Stimulated activated naive CD8-positive, alpha-beta T cell treated with anti-CD3 and anti-CD28 coated beads, Interleukin-15, amount 100 ng/mL, for 72 hours (primary cell): Measurements from ENCODE around the gene OR51V1.
"Not testable (repeated sequence)": the region's sequence is repeated elsewhere in the genome, so short reads cannot be mapped to it uniquely, and the experiment has no call there.

Experiments
- ATAC-seq: fragments of 150-1000 bp; cut with Tn5 transposase; 2 replicates; pipeline ENCODE4 v1.10.0; 2021; ENCODE audit warnings: mild to moderate bottlenecking, moderate library complexity
- DNase-seq, 2 donors: peaks; one replicate each; pipeline ENCODE4 v3.0.0; 2021 to 2022
- H3K27ac Mint-ChIP-seq, 2 donors: one replicate each; pipeline ENCODE4 v1.8.0; 2022; ENCODE audit warnings: mild to moderate bottlenecking in 2 of 2, mixed read lengths in 2 of 2, moderate library complexity in 2 of 2
- H3K27me3 Mint-ChIP-seq: one replicate; pipeline ENCODE4 v1.8.0; 2022; ENCODE audit warnings: mixed read lengths
- H3K4me1 Mint-ChIP-seq: one replicate; pipeline ENCODE4 v1.8.0; 2022; ENCODE audit warnings: mild to moderate bottlenecking, mixed read lengths
- H3K4me3 Mint-ChIP-seq, 2 donors: one replicate each; pipeline ENCODE4 v1.8.0; 2022; ENCODE audit warnings: mild to moderate bottlenecking in 2 of 2, mixed read lengths in 2 of 2, moderate library complexity in 1 of 2
- H3K9me3 Mint-ChIP-seq, 2 donors: one replicate each; pipeline ENCODE4 v1.8.0; 2022; ENCODE audit warnings: mixed read lengths in 2 of 2

Gene OR51V1

DNA sequence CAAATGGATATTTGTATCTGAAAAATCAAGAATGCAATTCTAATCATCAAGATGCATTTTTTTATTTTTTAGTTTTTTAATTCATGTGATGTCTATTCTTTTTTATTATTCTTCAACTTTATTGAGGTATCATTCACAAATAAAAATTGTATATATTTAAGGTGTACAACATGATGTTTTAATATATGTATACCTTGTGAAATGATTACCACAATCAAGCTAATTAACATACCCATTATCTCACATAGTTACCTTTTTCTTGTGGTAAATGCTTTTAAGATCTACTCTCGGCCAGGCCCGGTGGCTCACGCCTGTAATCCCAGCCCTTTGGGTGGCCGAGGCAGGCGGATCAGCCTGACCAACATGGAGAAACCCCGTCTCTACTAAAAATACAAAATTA, 22.7 kb upstream of the OR51V1 start:
- DNase-seq: no peak
- ATAC-seq: no peak

DNA sequence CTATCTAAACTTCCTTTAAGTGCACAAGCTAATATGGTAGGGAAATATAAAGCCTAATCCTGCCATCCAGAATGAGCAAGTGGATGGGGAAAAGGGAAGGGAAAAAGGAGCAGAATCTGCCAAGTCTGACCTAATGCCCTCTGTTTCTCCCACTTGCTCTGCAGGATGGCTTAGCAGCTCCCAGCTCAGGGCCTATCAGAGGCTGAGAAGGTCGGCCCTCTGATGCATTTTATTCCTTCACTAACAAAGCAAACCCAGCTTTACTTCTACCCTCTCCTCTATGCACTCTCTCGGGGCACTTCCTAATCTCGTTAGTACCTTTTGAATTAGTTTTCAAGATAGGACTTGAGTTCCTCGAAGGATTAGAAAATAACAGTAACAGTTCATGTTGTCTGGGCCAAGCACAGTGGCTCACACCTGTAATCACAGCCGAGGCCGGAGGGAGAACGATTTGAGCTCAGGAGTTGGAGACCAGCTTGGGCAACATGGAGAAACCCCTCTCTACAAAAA, 9.9 kb upstream of the OR51V1 start:
- no peak for DNase-seq
- no peak for ATAC-seq
- H3K4me3 Mint-ChIP-seq: no peak overlapping the region
- no peaks in the 10 kb centered on the region for H3K27me3 Mint-ChIP-seq
- no peaks in the 10 kb centered on the region for H3K4me1 Mint-ChIP-seq
- H3K27ac Mint-ChIP-seq: no peak overlapping the region
- peaks cover 0 to 6% of the 10 kb centered on the region in 2 donors for H3K9me3 Mint-ChIP-seq

More for the DNA sequence above, 22.7 kb upstream of the OR51V1 start:
- no peaks in the 10 kb centered on the region for H3K4me1 Mint-ChIP-seq
- H3K4me3 Mint-ChIP-seq: no peak overlapping the region
- peaks cover 0 to 8% of the 10 kb centered on the region in 2 donors for H3K9me3 Mint-ChIP-seq
- no peak overlapping the region for H3K27ac Mint-ChIP-seq
- peaks cover 13% of the 10 kb centered on the region for H3K27me3 Mint-ChIP-seq

DNA sequence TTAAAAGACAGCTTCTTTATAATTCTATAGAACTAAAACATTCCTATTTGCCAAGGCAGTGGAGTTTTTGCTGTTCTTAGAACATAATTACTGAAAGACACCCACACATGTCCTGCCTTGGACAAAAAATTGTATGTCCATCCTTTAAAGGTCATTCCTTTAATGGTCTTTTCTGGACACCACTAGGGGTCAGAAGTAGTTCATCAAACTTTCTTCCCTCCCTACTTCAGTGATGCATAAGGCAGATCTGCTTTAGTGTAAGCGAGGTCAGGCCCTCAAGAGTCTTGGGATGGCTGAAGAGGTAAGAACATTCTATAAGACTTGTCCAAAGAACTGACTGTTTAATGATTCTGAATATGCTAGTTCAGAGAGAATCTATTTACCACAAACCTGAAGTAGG, 4.3 kb upstream of the OR51V1 start:
- H3K27ac Mint-ChIP-seq: no peak overlapping the region
- no peak for ATAC-seq
- H3K4me3 Mint-ChIP-seq: no peak overlapping the region
- H3K27me3 Mint-ChIP-seq: peaks cover 5% of the 10 kb centered on the region
- no peak for DNase-seq
- no peaks in the 10 kb centered on the region for H3K4me1 Mint-ChIP-seq
- no peaks in the 10 kb centered on the region for H3K9me3 Mint-ChIP-seq

DNA sequence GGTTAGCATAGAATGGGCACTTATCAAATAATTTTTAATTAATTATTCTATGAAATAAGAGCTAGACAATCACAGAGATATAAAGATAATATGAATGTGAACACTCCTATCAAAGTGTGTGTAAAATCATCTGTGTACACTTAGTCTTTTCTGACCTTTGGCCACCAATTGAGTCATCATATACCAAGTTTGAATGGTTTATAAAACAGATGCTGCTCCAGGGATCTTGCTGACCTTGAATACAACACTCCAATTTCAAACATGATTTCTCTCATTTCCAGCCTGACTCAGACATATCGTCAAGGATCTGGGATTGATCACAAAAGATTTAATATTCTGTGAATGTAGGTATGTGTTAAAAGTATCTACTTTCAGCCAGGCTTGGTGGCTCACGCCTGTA, 2.9 kb upstream of the OR51V1 start:
- Mint-ChIP-seq H3K4me1 (no peaks in the 10 kb centered on the region), H3K27me3 (peaks cover 9% of the 10 kb centered on the region), H3K9me3 (no peaks in the 10 kb centered on the region), H3K4me3 (no peak overlapping the region), H3K27ac (no peak overlapping the region)
- no peak for ATAC-seq
- no peak for DNase-seq

DNA sequence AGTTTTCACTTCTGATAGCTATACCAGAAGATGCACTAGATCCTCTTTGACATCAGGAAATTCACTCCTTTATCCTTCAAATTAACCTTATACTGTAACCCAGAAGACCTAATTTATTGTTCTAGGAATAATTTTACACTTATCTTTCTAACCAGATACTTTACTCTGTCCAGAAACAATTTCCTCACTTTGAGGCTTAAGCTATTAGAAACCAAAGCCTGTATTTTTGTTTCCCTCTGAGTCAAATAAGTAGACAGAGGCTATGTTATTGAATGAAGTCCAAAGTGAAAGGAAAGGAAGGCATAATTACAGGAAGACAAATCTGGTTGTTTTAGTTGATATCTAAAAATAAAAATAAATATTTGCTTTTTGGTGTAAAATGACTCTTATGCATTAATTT, 2.2 kb downstream of the OR51V1 start:
- Mint-ChIP-seq H3K9me3 (peaks cover 0 to 5% of the 10 kb centered on the region in 2 donors), H3K27ac (no peak overlapping the region), H3K27me3 (peaks cover 9% of the 10 kb centered on the region), H3K4me1 (no peaks in the 10 kb centered on the region), H3K4me3 (no peak overlapping the region)
- ATAC-seq (no peak), DNase-seq (no peak)

DNA sequence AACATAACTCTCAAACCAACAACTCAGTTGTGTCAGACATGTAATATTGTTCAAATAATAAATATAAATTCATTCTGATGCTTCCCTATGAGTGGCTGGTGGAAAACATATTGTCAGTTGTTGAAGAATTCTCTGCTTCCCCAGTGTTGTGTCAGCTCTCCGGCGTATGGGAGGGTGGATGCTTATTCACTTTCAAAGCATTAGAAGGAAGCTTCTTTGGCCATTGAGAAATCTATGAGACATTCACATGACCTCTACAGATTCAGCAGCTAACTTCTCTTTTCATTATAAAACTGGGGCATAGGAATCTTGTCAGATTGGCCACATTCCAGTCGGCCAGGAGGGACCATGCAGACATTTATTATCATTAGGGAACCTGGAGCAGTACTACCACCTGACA, 2.9 kb downstream of the OR51V1 start:
- Mint-ChIP-seq H3K27me3 (peaks cover 9% of the 10 kb centered on the region), H3K27ac (no peak overlapping the region), H3K4me1 (no peaks in the 10 kb centered on the region), H3K4me3 (no peak overlapping the region), H3K9me3 (peaks cover 0 to 11% of the 10 kb centered on the region in 2 donors)
- ATAC-seq (no peak), DNase-seq (no peak)

DNA sequence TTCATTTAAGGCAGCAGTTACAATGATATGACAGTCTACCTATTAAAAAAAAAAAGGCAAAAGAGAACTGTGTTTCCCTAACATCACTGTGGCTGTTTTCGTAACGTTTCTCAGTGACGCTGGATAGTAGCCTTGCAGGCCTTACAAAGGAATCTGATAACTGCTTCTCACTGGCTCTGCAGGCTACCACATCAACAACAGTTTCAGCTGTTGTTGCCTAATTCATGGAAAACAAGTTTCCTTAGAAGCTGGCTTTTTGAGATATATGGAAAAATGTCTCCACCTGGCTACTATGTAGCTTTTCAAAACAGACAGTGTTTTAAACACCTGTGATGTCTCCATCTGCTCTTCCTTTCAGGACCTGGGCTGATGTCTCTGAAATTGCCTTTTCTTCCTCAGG, 3.8 kb downstream of the OR51V1 start:
- ATAC-seq: no peak
- DNase-seq: no peak
- Mint-ChIP-seq H3K4me1 (no peaks in the 10 kb centered on the region), H3K9me3 (peaks cover 0 to 11% of the 10 kb centered on the region in 2 donors), H3K27me3 (peaks cover 9% of the 10 kb centered on the region), H3K27ac (no peak overlapping the region), H3K4me3 (no peak overlapping the region)

DNA sequence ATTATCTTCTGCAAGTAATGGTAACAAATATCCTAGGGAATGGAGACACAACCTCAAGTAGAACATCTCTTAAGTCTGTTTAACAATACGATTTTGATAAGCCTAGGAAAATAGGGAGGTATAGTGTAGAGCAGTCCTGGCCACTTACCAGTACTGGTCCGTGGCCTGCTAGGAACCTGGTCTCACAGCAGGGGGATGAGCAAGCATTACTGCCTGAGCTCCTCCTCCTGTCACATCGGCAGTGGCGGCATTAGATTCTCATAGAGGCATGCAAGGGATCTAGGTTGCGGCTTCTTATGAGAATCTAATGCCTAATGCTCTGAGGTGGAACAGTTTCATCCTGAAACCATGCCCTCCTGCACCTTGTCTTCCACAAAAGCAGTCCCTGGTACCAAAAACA, 4.4 kb downstream of the OR51V1 start:
- peaks cover 9% of the 10 kb centered on the region for H3K27me3 Mint-ChIP-seq
- H3K4me3 Mint-ChIP-seq: no peak overlapping the region
- no peak for ATAC-seq
- no peaks in the 10 kb centered on the region for H3K4me1 Mint-ChIP-seq
- H3K9me3 Mint-ChIP-seq: peaks cover 4 to 17% of the 10 kb centered on the region in 2 donors
- H3K27ac Mint-ChIP-seq: no peak overlapping the region
- DNase-seq: no peak

DNA sequence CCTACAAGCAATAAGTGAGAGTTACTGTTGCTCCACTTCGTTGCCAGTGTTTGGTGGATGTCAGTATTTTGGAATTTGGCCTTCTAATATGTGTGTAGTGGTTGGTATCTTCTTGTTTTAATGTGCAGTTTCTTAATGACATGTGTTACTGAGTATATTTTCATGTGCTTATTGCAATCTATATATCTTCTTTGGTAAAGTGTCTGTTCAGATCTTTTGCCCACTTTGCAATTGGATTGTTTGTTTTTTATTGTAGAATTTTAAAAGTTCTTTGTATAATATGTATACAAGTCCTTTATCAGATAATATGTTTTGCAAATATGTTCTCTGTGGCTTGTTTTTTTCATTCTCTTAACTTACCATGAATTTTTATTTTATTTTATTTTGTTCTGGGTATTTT, 7.7 kb downstream of the OR51V1 start:
- Mint-ChIP-seq H3K4me1 (no peaks in the 10 kb centered on the region), H3K4me3 (no peak overlapping the region), H3K9me3 (peaks cover 4 to 37% of the 10 kb centered on the region in 2 donors), H3K27me3 (no peaks in the 10 kb centered on the region), H3K27ac (no peak overlapping the region)
- no peak for DNase-seq
- no peak for ATAC-seq

DNA sequence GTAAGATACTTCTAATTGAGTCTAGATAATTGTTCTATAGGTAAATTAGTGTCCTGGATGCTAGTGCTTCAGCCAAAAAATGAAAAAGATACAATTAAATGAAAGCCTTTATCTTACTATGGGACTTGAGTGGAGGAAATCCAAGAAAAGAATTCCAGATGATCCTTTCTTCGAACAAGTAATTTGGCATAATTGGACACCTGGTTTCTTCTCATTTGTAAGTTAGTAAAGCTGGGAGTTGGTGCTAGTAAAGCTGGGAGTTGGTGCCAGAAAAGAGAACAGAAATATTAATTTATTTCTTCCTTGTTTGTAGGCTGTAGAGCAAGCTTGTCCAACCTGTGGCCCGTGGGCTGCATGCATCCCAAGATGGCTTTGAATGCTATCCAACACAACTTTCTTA, 12.3 kb downstream of the OR51V1 start:
- ATAC-seq (no peak), DNase-seq (no peak)
- Mint-ChIP-seq H3K9me3 (peaks cover 4 to 31% of the 10 kb centered on the region in 2 donors), H3K27ac (no peak overlapping the region), H3K4me3 (no peak overlapping the region), H3K27me3 (peaks cover 4% of the 10 kb centered on the region), H3K4me1 (no peaks in the 10 kb centered on the region)

DNA sequence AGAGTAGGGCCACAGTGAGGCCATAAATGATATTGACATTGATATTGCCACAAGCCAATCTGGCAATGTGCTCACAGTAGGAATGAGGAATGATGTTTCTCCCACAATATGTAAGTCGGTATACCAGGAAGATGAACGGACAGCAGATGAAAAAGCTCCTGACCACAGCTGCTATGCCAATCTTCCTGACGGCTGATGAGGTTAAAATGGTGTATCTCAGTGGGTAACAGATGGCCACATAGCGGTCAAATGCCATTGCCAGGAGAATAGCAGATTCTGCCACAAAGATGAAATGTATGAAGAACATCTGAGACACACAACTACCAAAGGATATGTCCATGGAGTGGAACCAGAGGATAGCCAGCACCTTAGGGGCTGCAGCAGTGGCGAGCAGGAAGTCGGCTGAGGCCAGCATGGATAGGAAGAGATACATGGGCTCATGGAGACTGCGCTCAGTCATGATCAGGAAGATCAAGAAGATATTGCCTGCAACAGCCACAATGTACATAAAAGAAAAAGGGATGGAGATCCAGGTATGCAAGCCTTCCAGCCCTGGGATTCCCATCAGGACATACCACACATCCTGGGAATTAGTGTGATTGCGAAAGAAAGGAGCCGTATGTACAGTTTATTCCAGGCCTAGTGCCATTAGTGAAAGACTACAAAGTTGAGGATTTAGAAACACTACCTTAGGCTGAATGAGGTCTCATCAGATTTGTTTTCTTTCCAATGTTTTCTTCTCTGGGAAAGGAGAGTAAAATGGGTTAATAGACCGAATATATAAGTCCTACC, 22.2 kb downstream of the OR51V1 start:
- H3K9me3 Mint-ChIP-seq: no peaks in the 10 kb centered on the region
- no peaks in the 10 kb centered on the region for H3K4me1 Mint-ChIP-seq
- ATAC-seq: no peak
- H3K27ac Mint-ChIP-seq: no peak overlapping the region
- no peak for DNase-seq
- H3K27me3 Mint-ChIP-seq: peaks cover 13% of the 10 kb centered on the region
- no peak overlapping the region for H3K4me3 Mint-ChIP-seq

DNA sequence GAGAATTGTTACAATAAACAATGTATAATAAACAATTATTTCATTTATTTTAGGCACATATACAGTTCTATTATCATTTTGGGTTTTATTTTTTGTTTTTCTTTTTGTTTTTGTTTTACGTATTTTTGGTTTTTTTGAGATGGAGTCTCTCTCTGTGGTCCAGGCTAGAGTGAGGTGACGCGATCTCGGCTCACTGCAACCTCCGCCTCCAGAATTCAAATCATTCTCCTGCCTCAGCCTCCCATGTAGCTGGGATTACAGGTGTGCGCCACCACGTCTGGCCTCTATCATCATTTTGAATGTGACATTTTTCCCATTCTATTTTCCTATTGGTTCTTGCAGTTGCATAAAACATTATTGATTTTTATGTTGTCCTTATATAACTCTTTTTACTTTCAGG, 25.5 kb downstream of the OR51V1 start:
- Mint-ChIP-seq H3K4me1 (no peaks in the 10 kb centered on the region), H3K27me3 (peaks cover 9% of the 10 kb centered on the region), H3K4me3 (no peak overlapping the region), H3K9me3 (no peaks in the 10 kb centered on the region), H3K27ac (no peak overlapping the region)
- no peak for ATAC-seq
- no peak for DNase-seq

DNA sequence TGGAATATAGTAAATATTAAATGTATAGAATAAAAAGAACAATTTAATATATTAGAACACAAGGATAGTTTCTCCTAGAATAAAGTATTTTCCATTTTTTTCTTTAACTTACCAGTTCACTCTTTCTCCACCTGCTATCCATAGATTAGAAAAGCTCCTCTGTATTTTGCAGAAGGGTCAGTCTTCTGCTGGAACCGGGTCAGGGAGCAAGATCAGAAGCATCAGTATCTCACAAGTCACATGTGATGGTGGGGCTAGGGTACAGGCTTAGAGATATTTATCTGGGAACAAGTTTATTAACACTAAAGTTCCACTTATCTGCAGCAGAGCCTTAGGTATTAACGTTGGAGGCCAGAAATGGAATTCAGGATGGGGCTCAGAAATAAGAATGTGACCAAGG, 28.6 kb downstream of the OR51V1 start:
- Mint-ChIP-seq H3K4me3 (no peak overlapping the region), H3K27me3 (no peaks in the 10 kb centered on the region), H3K27ac (no peak overlapping the region), H3K9me3 (no peaks in the 10 kb centered on the region), H3K4me1 (no peaks in the 10 kb centered on the region)
- no peak for DNase-seq
- no peak for ATAC-seq

DNA sequence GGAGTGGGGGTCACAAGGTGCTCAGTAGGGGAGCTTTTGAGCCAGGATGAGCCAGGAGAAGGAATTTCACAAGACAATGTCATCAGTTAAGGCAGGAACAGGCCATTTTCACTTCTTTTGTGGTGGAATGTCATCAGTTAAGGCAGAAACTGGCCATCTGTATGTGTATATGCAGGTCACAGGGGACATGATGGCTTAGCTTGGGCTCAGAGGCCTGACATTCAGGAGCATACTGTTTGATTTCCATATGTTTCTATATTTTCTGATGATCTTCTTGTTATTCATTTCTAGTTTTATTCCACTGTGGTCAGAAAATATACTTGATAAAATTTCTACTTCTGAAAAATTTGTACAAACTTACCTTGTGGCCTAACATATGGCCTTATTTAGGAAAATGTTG, 34.6 kb downstream of the OR51V1 start:
- H3K4me3 Mint-ChIP-seq, H3K9me3 Mint-ChIP-seq, ATAC-seq: not testable (repeated sequence)

DNA sequence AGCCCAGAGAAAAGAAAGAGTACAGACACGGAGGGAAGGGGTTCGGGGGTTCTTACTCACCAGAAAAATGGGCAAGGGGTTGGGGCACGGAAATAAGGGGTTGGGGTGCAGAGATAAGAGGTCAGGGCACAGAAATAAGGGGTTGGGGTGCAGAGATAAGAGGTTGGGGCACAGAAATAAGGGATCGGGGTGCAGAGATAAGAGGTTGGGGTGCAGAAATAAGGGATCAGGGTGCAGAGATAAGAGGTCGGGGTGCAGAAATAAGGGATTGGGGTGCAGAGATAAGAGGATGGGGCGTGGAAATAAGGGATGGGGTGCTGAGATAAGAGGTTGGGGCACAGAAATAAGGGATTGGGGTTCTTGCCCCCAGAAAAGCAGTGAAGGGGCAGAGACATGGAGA, 35.7 kb downstream of the OR51V1 start:
- not testable (repeated sequence) for H3K4me3 Mint-ChIP-seq

More for the DNA sequence above, 34.6 kb downstream of the OR51V1 start:
- not testable (repeated sequence) for DNase-seq, H3K27ac Mint-ChIP-seq, H3K4me1 Mint-ChIP-seq
- peaks cover 15% of the 10 kb centered on the region for H3K27me3 Mint-ChIP-seq

DNA sequence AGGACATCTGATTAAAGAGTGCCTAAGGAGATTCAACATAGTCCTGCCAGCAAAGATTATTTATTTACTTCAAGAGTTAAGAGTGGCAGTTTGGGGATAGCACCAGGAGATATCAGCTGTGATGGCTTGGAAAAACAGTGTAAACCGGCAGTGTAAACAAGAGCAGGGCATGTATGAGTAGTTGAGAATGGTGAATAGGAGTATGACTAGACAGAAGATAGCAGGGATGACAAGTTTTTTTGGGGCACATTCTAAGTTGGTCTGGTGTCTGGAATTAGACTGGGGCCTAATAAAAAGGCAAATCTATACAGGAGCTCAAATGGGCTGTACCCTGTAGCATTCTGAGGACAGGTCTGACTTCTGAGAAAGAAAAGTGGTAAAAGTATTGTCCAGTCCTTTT, 39.4 kb downstream of the OR51V1 start:
- H3K4me1 Mint-ChIP-seq, H3K4me3 Mint-ChIP-seq, H3K27ac Mint-ChIP-seq, DNase-seq, H3K9me3 Mint-ChIP-seq, ATAC-seq: not testable (repeated sequence)
- peaks cover 32% of the 10 kb centered on the region for H3K27me3 Mint-ChIP-seq

More for the DNA sequence above, 35.7 kb downstream of the OR51V1 start:
- not testable (repeated sequence) for H3K4me1 Mint-ChIP-seq, DNase-seq, H3K27ac Mint-ChIP-seq, H3K9me3 Mint-ChIP-seq, ATAC-seq
- H3K27me3 Mint-ChIP-seq: peaks cover 25% of the 10 kb centered on the region

DNA sequence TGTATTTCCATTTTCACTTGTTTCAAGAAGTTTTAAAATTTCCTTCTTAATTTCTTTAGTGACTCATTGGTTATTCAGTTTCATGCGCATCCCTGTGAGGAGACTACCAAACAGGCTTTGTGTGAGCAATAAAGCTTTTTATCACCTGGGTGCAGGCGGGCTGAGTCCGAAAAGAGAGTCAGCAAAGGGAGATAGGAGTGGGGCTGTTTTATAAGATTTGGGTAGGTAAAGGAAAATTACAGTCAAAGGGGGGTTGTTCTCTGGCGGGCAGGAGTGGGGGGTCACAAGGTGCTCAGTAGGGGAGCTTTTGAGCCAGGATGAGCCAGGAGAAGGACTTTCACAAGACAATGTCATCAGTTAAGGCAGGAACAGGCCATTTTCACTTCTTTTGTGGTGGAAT, 40.3 kb downstream of the OR51V1 start:
- not testable (repeated sequence) for H3K27ac Mint-ChIP-seq, DNase-seq

More for the DNA sequence above, 40.3 kb downstream of the OR51V1 start:
- peaks cover 31% of the 10 kb centered on the region for H3K27me3 Mint-ChIP-seq
- not testable (repeated sequence) for H3K4me1 Mint-ChIP-seq, ATAC-seq, H3K4me3 Mint-ChIP-seq, H3K9me3 Mint-ChIP-seq
